Right lobe of liver (tissue), 4 donors: ENCODE measurements around the gene RHOBTB1.

Experiments used
- POLR2A ChIP-seq: fragments of 450-650 bp; IDR thresholded peaks from one replicate; pipeline ENCODE4 v1.6.1; 2017; ENCODE audit warnings: antibody characterized with exemption, mild to moderate bottlenecking
- TF ChIP-seq, protein P1 (sequence below), 4 donors: fragments of 200-600 bp in 3 of 4; fragments of 450-650 bp in 1 of 4; IDR thresholded peaks; one replicate each; pipeline versions ENCODE4 v1.5.1 to v1.8.0; 2016 to 2022; ENCODE audit warnings: antibody characterized with exemption in 4 of 4, mild to moderate bottlenecking in 2 of 4
- donor health status: DM: no; HTN: no; CAD: no.
- donor health status: DM: no; HTN: no; CAD: no.
- donor health status: DM: no; HTN: yes; CAD: no.

DNA sequence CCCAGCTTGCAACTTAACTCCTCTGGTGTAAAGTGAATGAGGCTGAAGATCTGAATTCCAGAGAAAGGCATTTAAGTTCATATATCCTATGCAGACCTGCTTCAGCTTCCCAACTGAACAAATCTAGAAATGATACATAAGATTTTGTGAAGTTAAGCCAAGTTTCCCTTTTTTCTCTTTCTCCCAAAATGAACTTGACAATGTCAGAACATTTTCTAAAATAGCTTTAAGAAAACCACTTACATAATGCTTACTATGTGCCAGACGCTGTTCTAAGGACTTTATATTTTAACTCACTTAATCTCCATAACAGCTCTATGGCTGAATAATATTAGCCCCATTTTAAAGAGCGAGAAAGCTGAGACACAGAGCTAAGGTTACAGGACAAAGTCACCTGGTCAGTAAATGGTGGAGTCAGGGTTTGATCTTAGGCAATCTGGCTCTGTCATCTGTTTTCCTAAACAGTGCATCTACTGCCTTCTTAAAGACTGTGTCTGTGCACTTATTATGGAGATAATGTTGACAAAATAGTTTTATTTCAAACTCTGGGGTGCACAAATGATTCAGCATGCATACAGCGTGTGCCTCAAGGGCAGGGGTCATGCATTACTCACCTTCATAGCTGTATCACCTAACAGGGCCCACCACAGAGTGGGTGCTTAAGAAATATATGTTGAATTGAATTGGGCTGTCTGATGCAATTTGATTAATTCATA, 66.8 kb downstream of the RHOBTB1 start:
- TF ChIP-seq, protein P1, sequence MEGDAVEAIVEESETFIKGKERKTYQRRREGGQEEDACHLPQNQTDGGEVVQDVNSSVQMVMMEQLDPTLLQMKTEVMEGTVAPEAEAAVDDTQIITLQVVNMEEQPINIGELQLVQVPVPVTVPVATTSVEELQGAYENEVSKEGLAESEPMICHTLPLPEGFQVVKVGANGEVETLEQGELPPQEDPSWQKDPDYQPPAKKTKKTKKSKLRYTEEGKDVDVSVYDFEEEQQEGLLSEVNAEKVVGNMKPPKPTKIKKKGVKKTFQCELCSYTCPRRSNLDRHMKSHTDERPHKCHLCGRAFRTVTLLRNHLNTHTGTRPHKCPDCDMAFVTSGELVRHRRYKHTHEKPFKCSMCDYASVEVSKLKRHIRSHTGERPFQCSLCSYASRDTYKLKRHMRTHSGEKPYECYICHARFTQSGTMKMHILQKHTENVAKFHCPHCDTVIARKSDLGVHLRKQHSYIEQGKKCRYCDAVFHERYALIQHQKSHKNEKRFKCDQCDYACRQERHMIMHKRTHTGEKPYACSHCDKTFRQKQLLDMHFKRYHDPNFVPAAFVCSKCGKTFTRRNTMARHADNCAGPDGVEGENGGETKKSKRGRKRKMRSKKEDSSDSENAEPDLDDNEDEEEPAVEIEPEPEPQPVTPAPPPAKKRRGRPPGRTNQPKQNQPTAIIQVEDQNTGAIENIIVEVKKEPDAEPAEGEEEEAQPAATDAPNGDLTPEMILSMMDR (IDR thresholded peaks at IDR 0.05), result no peak
- no peak for TF ChIP-seq POLR2A
